ENCODE measurements around the gene JMJD7. TPM values are rescaled to one million over a fixed set of nuclear protein-coding genes. Genes with fewer than 3 reads are reported as not detected.

The JMJD7 gene
- total RNA-seq, 1 experiment from 2014 or later = 13.5 TPM

GRCh38 chr15:41874736-41875135 lies 46.8 kb downstream of the JMJD7 start (continued):
- TF ChIP-seq ZBTB33 (IDR thresholded peaks at IDR 0.05; ENCODE audit: extremely low read depth, insufficient replicate concordance, low read length) (no peak), YY1 (IDR thresholded peaks at IDR 0.05; ENCODE audit: extremely low read depth, insufficient replicate concordance, low read depth, low read length) (no peak), ELF1 (IDR thresholded peaks at IDR 0.05; ENCODE audit: borderline replicate concordance, low read depth) (no peak)

GRCh38 chr15:41876007-41876406 lies 48.1 kb downstream of the JMJD7 start:
- RAD21 ChIA-PET (ENCODE audit: low non-redundant PET in 1 of 2, low total read pairs in 2 of 2, uncharacterized antibody in 2 of 2, unreplicated experiment in 2 of 2) = no interaction called here
- Histone ChIP-seq H3K79me2 (ENCODE audit: insufficient read depth, low read length) (no peaks in the 10 kb centered on the region), H3K4me3 (replicated peaks in 1 of 2; ENCODE audit: low read depth in 1 of 2, low read length in 2 of 2) (no peak overlapping the region), H3K9me2 (ENCODE audit: insufficient read depth) (no peaks in the 10 kb centered on the region), H3K27me3 (ENCODE audit: insufficient read depth, low read length) (no peaks in the 10 kb centered on the region), H3K4me2 (ENCODE audit: low read length) (no peak overlapping the region), H3K27ac (ENCODE audit: low read depth, low read length) (no peak overlapping the region), H3K9ac (ENCODE audit: low read length) (no peak overlapping the region), H3K4me1 (ENCODE audit: control insufficient read depth in 1 of 2, insufficient read depth in 2 of 2, low read length in 2 of 2) (peaks cover 0 to 8% of the 10 kb centered on the region in 2 experiments; a peak in 2 of 4 replicates), H3K36me3 (ENCODE audit: control insufficient read depth in 1 of 2, insufficient read depth in 2 of 2, low read length in 2 of 2) (no peaks in the 10 kb centered on the region), H2AFZ (ENCODE audit: low read depth, low read length, poor library complexity, severe bottlenecking) (no peak overlapping the region), H3K9me3 (ENCODE audit: control insufficient read depth in 1 of 2, insufficient read depth in 1 of 2, low read depth in 1 of 2, low read length in 2 of 2) (no peaks in the 10 kb centered on the region), H4K20me1 (ENCODE audit: insufficient read depth) (no peaks in the 10 kb centered on the region)
- ATAC-seq (no peak), DNase-seq (ENCODE audit: low read depth, low spot score) (no peak)
- CTCF ChIA-PET = no interaction called here
- intact Hi-C loops (cut with micrococcal nuclease) = no loop called here
- POLR2A ChIA-PET = no interaction called here
- TF ChIP-seq CTCF (IDR thresholded peaks at IDR 0.05 in 2 of 3, conservative IDR thresholded peaks at IDR 0.05 in 1 of 3; ENCODE audit: borderline replicate concordance in 1 of 3, insufficient read depth in 1 of 3, low read depth in 2 of 3, low read length in 2 of 3) (no peak), EZH2 (IDR thresholded peaks at IDR 0.05) (no peak), ZNF274 (IDR thresholded peaks at IDR 0.05; ENCODE audit: low read depth, low read length) (no peak), EZH2phosphoT487 (IDR thresholded peaks at IDR 0.05; ENCODE audit: borderline replicate concordance) (no peak), EGR1 (IDR thresholded peaks at IDR 0.05; ENCODE audit: low read depth) (no peak)
- BruUV-seq (replicated peaks) = no TSS peak

Data from HCT116 (cell line).